NCI-H446 treated with DMSO at 0.1 percent for 48 hours (cell line): ENCODE measurements around the gene ADAMTS9.
"Not testable (repeated sequence)": the region's sequence is repeated elsewhere in the genome, so short reads cannot be mapped to it uniquely, and the experiment has no call there.

Experiments
- DNase-seq: peaks from one replicate; lab custom pipeline; 2025; lab: John Stamatoyannopoulos, UW

Gene ADAMTS9

DNA sequence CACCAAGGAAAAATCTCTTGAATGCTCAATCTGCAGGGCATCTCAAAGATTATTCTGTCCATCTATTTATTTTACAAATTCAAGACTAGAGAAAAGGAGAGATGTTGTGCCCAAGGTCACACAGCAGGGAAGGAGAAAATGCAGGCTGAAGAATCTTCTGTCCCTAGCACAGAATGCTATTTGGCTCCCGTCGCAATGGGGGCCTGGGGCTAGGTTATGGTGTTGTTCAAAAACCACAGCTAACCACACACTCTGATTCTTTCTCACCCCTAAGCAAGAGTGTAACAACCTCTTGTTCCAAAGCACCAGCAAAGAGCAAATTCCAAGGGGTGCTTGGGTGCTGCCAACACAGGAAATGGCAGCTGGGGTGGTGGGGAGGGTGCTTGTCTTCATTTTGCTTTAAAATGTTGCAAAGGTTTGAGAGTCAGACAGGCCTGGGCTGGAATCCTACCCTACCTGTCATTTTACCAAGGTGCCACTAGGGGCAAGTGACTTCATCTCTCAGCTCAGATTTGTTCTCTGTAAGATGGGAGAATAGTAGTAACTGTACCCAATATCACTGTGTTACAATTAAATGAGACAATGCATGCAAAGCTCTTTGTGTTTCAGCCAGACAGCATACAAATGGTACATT, 112.5 kb downstream of the ADAMTS9 start:
- DNase-seq: no peak

DNA sequence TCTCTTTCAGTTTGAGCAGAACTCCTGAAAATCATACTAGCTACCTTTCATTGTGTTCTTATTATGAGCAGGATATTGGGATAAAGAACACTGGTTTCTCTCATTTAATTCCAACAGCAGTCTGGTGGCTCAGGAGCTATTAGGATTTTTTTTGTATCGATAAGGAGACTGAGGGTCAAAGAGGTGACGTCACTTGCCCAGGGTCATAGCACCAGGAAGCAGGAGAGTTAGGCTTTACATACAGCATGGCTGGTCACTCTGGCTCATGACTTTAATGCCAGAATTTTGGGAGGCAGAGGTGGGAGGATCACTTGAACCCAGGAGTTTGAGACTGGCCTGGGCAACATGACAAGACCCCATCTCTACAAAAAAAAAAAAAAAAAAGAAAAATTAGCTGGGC, 113.6 kb downstream of the ADAMTS9 start:
- DNase-seq: no peak

DNA sequence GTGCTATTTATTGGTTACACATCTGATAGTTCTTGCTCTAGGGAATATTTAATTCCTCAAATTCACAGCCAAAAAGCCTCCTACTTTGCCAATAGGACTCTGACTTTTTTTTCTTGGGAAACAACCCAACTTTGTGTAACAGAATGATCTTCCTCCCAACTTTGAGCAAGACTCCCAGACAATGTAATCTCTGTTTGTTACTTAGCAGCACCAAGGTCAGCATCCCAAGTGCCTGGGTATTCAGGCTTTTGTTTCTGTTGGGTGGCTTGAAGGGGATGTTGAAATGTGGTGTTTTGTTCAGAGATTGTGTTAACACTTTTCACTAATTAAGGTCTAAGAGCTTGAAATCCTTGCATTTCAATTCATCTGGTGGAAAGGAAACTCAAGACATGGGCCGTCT, 115.8 kb downstream of the ADAMTS9 start:
- no peak for DNase-seq

DNA sequence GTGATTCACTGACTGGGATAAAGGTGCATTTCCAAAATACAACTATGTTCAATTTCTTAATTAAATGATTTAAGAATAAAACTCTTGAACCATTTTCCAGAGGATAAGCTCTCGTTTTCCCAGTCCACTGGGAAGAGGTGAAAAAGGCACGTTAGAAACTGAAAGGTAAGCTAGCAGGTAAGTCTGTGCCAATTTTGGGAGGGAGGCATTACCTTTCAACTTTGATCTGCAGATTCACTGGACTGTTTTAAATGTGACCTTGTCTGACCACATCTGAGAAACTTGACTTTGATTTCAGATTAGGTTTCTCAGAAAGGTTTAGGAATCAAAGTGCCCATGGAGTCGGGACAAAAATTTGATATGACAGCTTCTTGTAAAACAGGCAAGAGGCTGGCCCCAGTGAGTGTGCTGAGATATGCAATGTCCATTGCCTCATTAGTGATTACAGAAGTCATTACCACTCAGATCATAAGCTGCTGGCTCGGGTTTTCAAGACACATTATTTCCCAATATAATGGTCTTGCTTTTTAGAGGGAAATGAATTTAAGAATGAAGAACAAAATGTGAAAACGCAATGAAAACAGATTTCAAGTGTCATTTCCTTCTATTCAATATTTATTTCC, 118.8 kb downstream of the ADAMTS9 start:
- DNase-seq: no peak

GRCh38 chr3:64566859-64567258, 120.9 kb downstream of the ADAMTS9 start:
- DNase-seq: no peak

DNA sequence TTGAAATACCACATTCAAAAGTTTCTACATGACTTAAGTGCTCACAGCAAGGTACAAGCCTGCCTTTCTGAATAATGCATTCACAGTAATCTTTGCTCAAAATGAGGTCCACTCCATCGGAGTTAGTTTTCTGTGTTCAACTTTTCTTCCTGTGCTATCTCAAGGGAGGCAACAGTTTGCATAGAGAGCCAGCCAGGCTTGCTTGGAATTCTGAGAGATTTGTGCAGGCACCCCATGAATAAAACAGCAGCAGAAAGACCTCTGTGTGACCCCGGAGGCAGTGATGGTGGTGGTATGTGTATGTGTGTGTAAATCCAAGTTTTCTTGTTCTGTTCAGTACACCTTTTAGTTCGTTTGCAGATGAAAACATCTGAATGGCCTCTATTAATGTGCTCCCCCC, 124.0 kb downstream of the ADAMTS9 start:
- no peak for DNase-seq

- DNase-seq: no peak
These were observed 125.9 kb downstream of the ADAMTS9 start for GRCh38 chr3:64561868-64562267.

DNA sequence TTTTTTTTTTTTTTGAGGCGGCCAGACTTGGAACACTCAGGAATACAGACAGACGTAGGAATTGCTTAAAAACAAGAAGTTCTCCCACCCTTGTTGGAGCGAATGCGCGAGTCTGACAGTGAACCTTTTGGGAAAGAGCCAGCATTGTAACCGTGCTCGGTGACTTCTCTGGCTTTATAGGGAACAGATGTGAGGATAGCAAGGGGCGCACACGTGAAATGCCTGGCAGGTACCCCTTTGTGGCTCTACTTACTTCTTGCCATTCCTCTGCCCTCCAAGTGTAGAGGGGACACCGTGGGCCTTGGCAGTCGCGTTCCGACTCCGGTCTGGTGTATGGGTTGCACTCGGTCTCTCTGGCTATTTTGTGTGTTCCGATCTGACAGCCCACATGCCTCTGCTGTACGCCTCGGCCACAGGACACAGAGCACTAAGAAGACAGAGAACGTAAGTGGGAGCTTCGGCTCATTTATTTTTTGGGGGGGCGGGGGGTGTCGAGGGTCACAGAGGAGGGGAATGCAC, 126.4 kb downstream of the ADAMTS9 start:
- DNase-seq: no peak

GRCh38 chr3:64560791-64561190, 127.0 kb downstream of the ADAMTS9 start:
- no peak for DNase-seq

- DNase-seq: no peak
These were observed 128.2 kb downstream of the ADAMTS9 start for GRCh38 chr3:64559588-64559987.

DNA sequence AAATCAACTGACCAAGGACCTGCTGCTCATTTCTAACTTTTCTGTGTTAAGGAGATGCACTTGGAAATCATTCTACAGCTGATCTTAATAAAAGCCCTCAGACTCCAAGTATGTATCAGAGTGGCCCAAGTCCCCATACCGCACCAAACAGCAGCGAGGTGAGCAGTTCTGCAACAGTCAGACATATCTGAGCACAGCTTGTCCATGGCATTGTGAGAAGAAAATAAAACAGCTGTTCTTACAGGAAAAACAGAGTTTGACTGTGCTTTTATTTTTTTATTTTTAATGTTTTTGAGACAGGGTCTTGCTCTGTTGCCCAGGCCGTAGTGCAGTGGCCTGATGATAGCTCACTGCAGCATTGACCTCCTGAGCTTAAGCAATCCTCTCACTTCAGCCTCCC, 131.8 kb downstream of the ADAMTS9 start:
- no peak for DNase-seq

- DNase-seq: no peak
These were observed 132.4 kb downstream of the ADAMTS9 start for GRCh38 chr3:64555351-64555750.

- no peak for DNase-seq
These were observed 133.5 kb downstream of the ADAMTS9 start for GRCh38 chr3:64554096-64554920.

- DNase-seq: no peak
These were observed 134.8 kb downstream of the ADAMTS9 start for GRCh38 chr3:64552966-64553365.

DNA sequence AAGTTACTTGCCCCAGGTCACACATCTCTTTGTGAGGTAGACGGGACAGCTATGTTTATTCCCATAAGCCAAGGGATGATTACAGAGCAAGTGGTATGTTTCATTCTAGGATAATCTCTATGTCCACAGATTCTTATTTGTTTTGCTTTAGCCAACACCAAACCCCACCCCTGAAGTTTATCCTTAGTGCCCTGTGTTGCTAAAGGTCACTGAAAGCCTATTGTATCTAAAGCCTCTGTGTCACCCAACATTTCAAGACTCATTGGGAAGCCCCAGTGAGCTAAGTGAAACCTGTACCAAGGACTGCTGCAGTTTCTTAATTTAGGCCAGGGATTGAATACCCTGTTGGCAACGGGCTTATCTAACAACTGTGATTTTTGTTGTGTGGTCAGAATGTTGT, 135.6 kb downstream of the ADAMTS9 start:
- DNase-seq: no peak

DNA sequence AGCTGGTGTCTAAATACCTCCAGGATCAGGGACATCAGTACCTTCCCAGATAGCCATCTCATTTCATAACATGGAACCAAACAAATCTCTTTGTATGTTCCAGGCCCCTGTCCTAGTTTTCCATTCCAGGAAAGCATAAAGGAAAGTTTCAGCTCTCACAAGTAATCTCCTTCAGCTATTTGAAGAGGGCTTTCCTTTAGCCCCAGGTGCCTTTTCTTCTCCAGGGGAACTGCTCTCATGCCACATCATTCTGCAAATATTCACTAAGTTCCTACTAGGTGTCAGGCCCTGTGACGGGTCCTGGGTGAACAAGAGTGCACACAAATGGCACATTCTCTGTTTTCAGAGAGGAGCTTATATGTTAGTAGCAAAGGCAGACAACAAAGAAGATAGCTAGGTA, 136.1 kb downstream of the ADAMTS9 start:
- DNase-seq: no peak

DNA sequence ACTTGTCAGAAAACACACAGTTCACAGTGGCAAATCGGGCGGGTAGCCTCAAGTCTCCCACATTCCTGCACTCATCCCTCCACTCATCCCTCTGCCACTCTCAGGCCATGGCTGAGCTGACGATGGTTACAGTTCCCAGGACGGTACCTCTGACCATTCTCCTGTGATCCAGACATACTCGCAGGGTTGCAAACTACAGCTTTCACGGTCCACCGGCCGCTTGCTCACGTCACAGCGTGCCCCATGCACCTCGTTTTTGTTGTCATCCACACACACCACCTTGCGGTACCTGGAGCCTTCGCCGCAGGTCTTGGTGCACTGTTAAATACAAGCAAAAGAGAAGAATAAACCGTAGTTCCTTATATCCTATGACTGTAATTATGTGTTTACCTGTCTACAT, 137.1 kb downstream of the ADAMTS9 start:
- no peak for DNase-seq

DNA sequence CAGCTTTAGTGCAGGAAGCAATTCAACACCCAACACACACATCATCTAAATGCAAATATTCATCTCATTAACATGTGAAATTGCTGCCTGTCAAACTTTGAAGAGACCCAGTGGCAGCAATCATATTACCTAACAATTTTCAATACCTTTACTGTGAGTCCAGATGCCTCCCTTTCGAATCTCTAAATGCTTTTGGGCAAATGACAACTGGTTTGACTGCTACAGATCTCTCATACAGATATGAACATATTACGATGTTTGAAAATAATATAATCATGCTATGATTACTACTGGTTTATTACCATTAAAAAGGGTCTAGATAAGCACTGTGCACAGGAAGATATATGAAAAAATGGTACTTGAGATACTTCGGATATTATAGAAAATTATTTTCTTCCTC, 137.9 kb downstream of the ADAMTS9 start:
- DNase-seq: no peak

DNA sequence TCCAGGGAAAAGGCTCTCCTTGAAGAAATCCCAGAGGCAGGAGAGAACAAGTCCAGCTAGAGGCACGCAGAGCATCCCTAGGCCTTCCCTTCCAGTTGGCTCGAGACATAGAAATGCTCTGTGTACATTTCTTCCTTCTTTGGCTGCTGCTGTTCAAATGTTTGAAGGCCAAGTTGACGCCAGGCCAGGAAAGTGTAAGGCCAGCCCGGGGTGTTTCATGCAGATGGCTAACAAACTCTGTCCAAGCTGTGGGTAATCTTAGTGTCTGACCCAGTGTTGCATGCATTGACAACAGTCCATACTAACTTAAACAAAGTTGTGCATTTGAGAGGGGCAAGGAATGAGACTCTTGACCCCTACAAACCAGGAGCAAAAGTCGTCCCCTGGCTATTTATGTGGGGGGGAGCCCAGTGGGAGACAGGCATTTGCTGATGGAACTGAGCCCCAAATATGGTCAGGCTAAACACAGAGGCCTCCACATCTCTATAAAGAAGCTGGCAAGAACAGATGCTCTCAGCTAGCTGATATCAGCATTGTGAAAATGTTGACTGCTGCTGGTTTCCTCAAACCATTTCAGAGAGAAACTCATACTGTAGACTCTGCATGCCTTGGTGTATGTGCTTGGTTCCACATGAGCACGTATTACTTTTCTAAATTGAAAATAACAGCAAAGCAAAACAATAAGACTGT, 139.5 kb downstream of the ADAMTS9 start:
- no peak for DNase-seq

GRCh38 chr3:64546856-64547255, 140.9 kb downstream of the ADAMTS9 start:
- no peak for DNase-seq

GRCh38 chr3:64545239-64545638, 142.6 kb downstream of the ADAMTS9 start:
- not testable (repeated sequence) for DNase-seq

GRCh38 chr3:64541803-64542202, 146.0 kb downstream of the ADAMTS9 start:
- DNase-seq: no peak
